Measurements from ENCODE around the gene PXMP2.

Gene PXMP2

DNA sequence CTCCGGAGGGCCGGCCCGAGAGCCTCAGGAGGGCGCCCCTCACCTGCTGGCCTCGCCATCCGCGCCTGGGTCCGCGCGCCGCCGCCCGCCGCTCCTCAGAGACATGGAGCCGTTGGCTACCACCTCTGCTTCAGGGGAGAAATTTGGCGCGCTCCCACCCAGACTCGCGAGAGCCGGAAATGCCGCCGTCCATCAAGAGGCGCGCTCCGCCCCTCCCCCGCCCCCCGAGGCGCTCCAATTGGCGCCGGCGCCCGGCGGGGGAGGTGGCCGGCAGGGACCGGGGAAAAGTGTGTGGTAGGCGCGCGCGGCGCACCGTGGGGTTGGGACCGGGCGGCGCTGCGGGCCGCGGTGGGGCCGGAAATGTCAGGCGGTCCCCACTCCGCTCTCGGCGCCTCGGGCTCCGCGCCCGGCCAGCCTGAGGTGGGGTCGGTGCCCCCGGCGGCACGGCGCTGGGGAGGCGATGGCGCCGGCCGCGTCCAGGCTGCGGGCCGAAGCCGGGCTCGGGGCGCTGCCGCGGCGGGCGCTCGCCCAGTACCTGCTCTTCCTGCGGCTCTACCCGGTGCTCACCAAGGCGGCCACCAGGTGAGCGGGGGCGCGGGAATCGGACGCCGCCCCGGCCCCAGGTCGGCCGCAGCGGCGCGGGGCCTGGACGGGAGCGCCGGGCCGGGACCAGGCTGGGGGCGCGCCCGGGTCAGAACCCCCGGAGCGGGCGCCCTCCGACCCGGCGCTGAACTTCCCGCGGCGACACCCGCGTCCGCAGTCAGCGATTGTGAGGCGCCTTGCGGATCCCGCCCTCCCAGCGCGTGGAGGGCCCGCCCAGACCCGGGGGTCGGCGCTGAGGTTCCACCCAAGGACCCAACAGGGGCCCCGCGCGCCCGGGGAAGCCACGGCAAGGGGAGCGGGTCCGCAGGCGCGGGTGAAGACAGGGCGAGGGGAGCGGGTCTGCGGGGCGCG, at the start of gene PXMP2, which contains the start of gene POLE:
Gene PXMP2, plus strand, starts transcription at position 377 of the 954 bp plus-strand sequence. Its CDS starts 84 bp downstream, at position 461.
Gene POLE, minus strand, starts transcription at position 132 of the 954 bp plus-strand sequence. Its CDS starts 27 bp downstream, at position 105.
- DNase-seq: peak; percentile 91

DNA sequence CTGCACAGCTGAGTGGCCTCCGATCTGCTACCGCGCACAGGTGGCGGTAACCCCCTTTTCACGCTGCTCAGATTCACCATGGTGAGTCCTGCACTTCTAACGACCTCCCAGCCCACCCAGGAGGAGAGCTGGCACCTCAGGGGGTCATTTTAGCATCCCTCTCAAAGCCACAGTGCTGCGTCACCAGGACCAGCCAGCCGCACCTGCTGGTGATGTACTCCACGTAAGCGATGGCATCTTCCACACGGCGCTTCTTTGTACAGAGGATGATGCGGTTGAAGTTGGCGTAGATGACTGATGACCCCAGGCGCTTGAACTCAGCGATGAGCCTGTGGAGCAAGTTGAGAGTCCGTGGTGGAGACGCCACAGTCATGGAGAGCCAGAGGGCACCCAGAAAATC, 49.6 kb upstream of the PXMP2 start:
- DNase-seq: no peak

- DNase-seq: no peak
Observed at GRCh38 chr12:132638541-132639408, 48.6 kb upstream of the PXMP2 start.

GRCh38 chr12:132639956-132640520, 47.3 kb upstream of the PXMP2 start:
- DNase-seq: no peak

DNA sequence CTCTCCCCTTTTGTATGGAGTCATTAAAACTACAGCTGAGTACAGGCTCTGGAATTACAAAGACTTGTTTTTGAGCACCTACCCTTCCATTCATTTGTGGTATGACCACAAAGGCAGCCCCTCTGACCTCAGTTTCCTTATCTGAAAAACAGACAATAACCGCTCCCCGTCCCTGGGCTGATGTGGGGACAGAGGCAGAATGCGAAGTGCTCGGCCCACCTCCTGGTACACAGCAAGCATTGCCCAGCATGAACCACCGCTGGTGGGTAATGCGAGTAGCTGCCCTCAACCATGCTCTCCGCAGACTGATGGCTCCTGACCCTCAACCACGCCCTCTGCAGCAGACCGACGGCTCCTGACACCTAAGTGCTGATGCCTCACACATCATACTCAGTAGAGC, 46.5 kb upstream of the PXMP2 start:
- DNase-seq: no peak

DNA sequence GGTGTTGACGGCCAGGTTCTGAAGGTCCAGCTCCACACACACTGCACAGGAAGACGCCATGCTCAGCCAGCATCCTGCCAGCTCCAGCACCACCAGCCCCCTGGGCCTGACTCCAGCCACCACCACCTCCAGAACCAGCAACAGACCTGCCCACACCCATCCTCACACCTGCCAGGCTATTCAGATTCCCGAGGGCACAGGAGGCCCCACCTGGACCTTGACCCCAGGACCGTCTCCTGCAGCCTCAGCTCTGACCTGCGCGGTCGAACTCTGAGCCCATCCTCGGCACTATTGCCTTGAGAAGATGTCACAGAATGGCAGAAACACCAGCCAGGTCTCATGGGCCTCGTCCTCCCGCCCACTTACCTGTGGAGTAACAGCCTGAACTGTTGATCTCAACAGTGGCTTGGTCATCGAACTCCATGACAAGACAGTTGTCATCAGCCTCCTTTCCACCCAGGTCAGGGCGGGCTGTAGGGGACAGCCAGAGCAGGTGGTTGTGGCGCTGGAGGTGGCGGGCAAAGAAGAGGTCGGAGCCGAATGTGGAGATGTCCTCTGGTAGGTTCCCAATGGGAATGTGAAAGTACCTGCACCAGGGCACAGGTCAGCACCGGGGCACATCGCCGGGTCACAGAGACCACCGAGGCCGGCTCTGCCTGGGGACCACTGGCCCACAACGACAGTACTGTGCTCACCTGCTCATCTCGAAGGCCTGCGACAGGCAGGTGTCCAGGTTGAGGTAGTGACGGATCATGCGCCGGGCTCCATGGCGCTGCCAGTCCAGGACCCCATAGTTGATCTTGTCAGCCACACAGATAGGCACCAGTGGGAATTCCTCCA, 45.4 kb upstream of the PXMP2 start:
- no peak for DNase-seq

GRCh38 chr12:132642846-132643835, 44.2 kb upstream of the PXMP2 start:
- DNase-seq: no peak

- DNase-seq: no peak
Observed at GRCh38 chr12:132646850-132647249, 40.5 kb upstream of the PXMP2 start.

DNA sequence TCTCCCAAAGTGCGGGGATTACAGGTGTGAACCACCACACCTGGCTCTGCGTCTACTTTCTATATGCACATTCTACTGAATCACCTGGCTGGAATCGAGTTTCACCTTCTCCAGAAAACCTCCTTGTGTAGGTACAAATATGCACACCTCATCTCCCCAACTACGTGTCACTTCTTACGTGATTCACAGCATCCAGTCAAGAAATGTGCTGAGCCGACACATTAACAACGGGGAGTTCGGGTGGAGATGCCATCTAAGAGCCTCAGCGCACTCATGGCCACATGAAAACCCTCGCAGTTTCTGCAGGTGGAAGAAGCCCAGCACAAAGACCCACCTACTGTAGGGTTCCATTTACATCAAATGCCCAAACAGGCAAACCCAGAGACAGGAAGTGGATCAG, 39.5 kb upstream of the PXMP2 start:
- DNase-seq: no peak

GRCh38 chr12:132648616-132649225, 38.7 kb upstream of the PXMP2 start:
- DNase-seq: no peak

- no peak for DNase-seq
Observed at GRCh38 chr12:132649226-132649945, 38.0 kb upstream of the PXMP2 start.

DNA sequence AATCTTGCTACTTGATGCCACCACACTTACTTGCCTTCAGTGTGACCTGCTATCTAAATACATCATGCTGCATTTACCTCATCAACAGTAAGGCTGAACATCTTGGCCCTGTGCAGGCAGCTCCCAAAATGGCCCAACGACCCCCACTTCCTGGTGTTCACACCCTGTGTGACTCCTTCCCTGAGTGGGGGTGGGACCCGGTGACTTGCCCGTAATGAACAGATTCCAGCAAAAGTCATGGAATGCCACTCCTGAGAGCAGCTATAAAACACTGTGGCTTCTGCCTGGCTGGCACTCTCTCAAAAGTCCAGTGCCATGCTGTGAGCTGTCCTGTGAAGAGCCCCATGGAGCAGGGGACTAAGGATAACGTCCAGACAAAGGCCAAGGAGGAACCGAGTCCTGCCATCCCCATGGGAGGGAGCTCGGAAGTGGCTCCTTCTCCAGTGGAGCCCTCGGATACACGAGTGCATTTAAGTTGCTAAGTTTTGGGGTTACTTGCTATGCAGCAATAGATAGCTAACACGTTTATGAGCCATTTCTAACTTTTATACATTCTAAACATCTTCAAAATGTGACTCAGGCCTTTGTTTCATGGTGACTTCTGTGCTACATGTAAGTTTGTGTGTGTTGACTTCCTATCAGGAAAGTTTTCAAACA, 35.8 kb upstream of the PXMP2 start:
- DNase-seq: no peak

GRCh38 chr12:132653567-132654290, 33.7 kb upstream of the PXMP2 start:
- DNase-seq: no peak

DNA sequence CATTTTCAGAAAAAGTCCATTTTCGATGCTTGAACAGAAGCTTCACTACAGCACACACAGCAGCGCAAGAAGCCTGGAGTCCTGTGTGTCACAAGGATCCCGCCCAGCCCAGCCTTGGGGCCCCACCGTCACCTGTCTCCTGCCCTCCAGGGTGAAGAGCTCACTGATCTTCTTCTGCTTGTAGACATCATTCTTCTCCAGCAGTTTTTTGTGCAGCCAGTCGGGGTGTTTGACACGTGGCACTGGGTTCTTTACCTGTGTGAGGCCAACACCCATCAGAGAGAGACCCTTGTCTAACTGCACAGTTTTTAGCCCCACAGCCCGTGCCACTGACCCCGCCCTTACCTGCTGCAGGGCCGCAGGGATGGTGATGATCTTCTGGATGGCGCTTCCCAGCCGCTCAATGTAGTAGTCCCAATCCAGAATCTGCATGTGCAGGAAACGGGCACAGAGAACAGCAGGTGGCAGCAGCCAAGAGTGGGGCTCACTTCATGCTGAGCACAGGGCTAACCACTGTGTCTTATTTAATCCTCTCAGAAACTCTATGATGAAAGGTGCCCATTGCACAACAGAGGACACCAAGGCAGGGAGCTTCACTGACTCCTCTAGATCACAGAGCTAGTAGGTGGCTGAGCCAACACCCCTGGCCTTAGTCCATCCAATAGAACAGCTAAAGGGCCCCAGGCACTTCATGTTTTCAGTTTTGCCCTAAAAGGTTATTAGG, 30.2 kb upstream of the PXMP2 start:
- DNase-seq: no peak

DNA sequence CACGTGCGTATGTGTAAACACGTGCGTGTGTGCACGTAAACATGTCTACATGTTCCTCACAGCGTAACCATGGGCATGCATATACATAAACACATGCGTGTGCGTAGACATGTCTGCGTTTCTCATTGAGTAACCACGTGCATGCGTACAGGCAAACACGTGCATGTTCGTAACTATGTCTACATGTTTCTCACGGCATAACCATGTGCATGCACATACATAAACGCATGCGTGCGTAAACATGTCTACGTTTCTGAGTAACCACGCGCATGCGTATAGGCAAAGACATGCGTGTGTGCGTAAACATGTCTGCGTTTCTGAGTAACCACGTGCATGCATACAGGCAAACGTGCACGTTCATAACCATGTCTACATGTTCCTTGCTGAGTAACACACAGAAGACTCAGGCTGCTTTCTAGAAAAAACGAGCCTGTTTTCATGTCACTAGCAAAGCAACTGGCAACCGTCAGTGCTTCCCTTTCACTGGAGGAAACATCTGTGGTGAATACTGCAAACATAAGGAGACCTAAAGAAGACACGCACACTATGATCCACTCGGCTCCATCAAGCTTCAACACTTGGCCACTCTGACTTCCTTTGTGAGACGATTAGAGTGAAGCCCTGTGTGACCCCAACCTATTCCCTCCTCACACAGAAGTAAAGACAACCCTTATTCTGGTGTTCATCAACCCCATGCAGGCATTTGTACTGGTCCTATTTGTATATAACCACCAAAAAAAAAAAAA, 29.1 kb upstream of the PXMP2 start:
- no peak for DNase-seq

DNA sequence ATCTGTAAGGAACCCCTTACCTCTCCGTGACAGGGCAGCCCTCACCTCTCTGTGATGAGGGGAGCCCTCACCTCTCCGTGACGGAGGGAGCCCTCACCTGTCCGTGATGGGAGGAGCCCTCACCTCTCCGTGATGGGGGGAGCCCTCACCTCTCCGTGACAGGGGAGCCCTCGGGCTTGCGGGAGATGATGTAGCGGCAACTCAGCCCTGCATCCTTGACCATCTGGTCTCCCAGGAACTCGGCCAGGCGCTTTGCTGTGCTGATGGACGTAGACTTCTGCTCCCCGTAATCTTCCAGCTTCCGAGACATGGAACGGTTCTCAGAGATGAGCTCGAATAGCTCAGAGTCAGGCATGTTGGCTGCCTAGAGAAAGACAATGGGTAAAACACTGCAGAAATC, 28.2 kb upstream of the PXMP2 start:
- DNase-seq: no peak

- DNase-seq: no peak
Observed at GRCh38 chr12:132660052-132660451, 27.3 kb upstream of the PXMP2 start.
